ENCODE measurements around the gene ERC2. TPM values are rescaled to one million over a fixed set of nuclear protein-coding genes. Genes with fewer than 3 reads are reported as not detected.

Gene ERC2
- total RNA-seq, 1 experiment from 2014 or later: 1.2 TPM

- no peak for DNase-seq (ENCODE audit: low read depth)
Measured at GRCh38 chr3:55989366-55989765, 478.9 kb downstream of the ERC2 start.

- no peak for DNase-seq (ENCODE audit: low read depth)
Measured at GRCh38 chr3:55988905-55989304, 479.4 kb downstream of the ERC2 start.

GRCh38 chr3:55984626-55985025, 483.6 kb downstream of the ERC2 start:
- DNase-seq (ENCODE audit: low read depth): peak; percentile 37

- no peak for DNase-seq (ENCODE audit: low read depth)
Measured at GRCh38 chr3:55978953-55979352, 489.3 kb downstream of the ERC2 start.

- no peak for DNase-seq (ENCODE audit: low read depth)
Measured at GRCh38 chr3:55974421-55975165, 493.7 kb downstream of the ERC2 start.

- no peak for DNase-seq (ENCODE audit: low read depth)
Measured at GRCh38 chr3:55969634-55970033, 498.6 kb downstream of the ERC2 start.

GRCh38 chr3:55968331-55968730, 499.9 kb downstream of the ERC2 start:
- DNase-seq (ENCODE audit: low read depth): peak; percentile 65

GRCh38 chr3:55966566-55966965, 501.7 kb downstream of the ERC2 start:
- no peak for DNase-seq (ENCODE audit: low read depth)

- no peak for DNase-seq (ENCODE audit: low read depth)
Measured at GRCh38 chr3:55965776-55966175, 502.5 kb downstream of the ERC2 start.

GRCh38 chr3:55964491-55964985, 503.7 kb downstream of the ERC2 start:
- DNase-seq (ENCODE audit: low read depth): no peak

GRCh38 chr3:55963601-55964000, 504.7 kb downstream of the ERC2 start:
- DNase-seq (ENCODE audit: low read depth): no peak

- no peak for DNase-seq (ENCODE audit: low read depth)
Measured at GRCh38 chr3:55959471-55960080, 508.7 kb downstream of the ERC2 start.

- no peak for DNase-seq (ENCODE audit: low read depth)
Measured at GRCh38 chr3:55958605-55959004, 509.7 kb downstream of the ERC2 start.

GRCh38 chr3:55955891-55956477, 512.3 kb downstream of the ERC2 start:
- no peak for DNase-seq (ENCODE audit: low read depth)

GRCh38 chr3:55951388-55951787, 516.9 kb downstream of the ERC2 start:
- no peak for DNase-seq (ENCODE audit: low read depth)

- no peak for DNase-seq (ENCODE audit: low read depth)
Measured at GRCh38 chr3:55947406-55947805, 520.9 kb downstream of the ERC2 start.

GRCh38 chr3:55946574-55947160, 521.6 kb downstream of the ERC2 start:
- no peak for DNase-seq (ENCODE audit: low read depth)

- no peak for DNase-seq (ENCODE audit: low read depth)
Measured at GRCh38 chr3:55942868-55943267, 525.4 kb downstream of the ERC2 start.

- no peak for DNase-seq (ENCODE audit: low read depth)
Measured at GRCh38 chr3:55939287-55939686, 529.0 kb downstream of the ERC2 start.

- DNase-seq (ENCODE audit: low read depth): no peak
Measured at GRCh38 chr3:55937301-55937700, 531.0 kb downstream of the ERC2 start.

- no peak for DNase-seq (ENCODE audit: low read depth)
Measured at GRCh38 chr3:55936549-55937052, 531.7 kb downstream of the ERC2 start.

- DNase-seq (ENCODE audit: low read depth): no peak
Measured at GRCh38 chr3:55935241-55935640, 533.0 kb downstream of the ERC2 start.
